Measurements from ENCODE around the gene TM9SF2. TPM values are rescaled to one million over a fixed set of nuclear protein-coding genes. Genes with fewer than 3 reads are reported as not detected.

TM9SF2 gene
- total RNA-seq, 1 experiment from 2014 or later = 84.6 TPM

DNA sequence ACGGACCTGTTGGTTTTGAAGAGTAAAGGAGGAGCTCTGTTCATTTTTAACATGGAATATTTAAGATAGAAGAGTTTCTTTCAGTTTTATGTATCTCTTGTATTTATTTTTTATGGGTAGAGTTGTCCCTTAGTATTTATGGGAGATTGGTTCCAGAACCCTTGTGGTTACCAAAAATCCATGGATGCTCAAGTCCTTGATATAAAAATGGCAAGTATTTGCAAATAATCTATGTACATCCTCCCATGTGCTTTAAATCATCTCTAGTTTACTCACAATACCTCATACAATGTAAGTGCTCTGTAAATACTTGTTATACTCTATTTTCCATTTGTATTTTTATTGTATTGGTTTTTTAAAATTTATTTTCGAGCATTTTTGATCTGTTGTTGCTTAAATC, 63.1 kb downstream of the TM9SF2 start:
- Histone ChIP-seq H3K9me2 (replicated peaks; ENCODE audit: low read length) (no peaks in the 10 kb centered on the region), H3K4me3 (ENCODE audit: low read length) (no peak overlapping the region), H3K36me3 (ENCODE audit: low read depth, low read length) (peaks cover 4% of the 10 kb centered on the region; the same call in 1 of the 2 replicates), H3K4me1 (ENCODE audit: insufficient read depth, low read length) (no peaks in the 10 kb centered on the region), H3K27ac (ENCODE audit: low read length) (no peak overlapping the region), H3K79me2 (ENCODE audit: low read length) (no peaks in the 10 kb centered on the region), H3K27me3 (ENCODE audit: low read length) (no peaks in the 10 kb centered on the region), H3K9me3 (ENCODE audit: low read length) (no peaks in the 10 kb centered on the region), H3F3A (ENCODE audit: low read length, unreplicated experiment) (no peaks in the 10 kb centered on the region), H4K20me1 (ENCODE audit: low read length) (no peaks in the 10 kb centered on the region), H2AFZ (ENCODE audit: low read length) (no peak overlapping the region), H3K4me2 (ENCODE audit: low read length) (no peak overlapping the region), H3K9ac (ENCODE audit: low read length) (no peak overlapping the region)
- ChIA-PET CTCF (no interaction called here), POLR2A (ENCODE audit: unreplicated experiment) (interaction anchor here (0.6 kb wide), 1 partner anchor 46 kb away, joined by 11 read pairs; no protein-coding TSS in a partner anchor)
- TF ChIP-seq EZH2 (IDR thresholded peaks at IDR 0.05; ENCODE audit: low read length, unreplicated experiment) (no peak), CTCF (conservative IDR thresholded peaks at IDR 0.05; ENCODE audit: low read depth, low read length) (no peak), EZH2phosphoT487 (IDR thresholded peaks at IDR 0.05; ENCODE audit: borderline replicate concordance, low read length) (no peak)
- intact Hi-C loops (cut with micrococcal nuclease) = no loop called here
- ATAC-seq = no peak
- BruUV-seq (replicated peaks) = no TSS peak
- DNase-seq = no peak

DNA sequence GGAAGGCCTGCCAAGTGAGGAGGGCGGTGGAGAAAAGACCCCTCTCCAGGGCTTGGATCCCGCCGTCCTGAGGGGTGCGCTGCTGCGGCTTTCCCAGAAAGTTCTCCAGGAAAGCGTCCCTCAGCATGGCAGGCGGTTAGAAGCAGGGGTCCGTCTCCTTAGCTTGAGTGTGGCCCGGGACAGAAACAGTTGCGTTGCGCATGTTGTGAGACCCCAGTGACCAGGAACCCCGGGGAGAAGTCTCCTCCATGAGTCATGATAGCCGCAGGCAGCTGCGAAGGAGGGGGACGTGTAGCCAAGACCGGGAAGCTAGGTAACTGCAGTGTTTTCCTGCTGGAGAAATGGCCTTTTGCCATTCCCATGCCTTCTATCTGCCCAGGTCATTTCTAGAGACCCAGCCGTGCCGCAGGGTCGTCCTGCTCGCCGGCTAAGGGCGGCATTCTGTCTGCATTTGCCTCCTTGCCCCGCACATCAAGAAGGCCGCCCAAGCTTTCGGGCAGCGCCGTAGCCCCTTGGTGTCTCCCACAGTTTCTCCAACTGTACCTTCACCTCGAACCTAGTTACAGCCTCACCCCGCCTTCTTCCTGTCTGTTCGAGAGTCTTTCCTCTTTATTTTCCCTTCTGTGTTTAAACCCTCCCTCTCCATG, 64.3 kb downstream of the TM9SF2 start:
- POLR2A ChIA-PET (ENCODE audit: unreplicated experiment) = no interaction called here

More for the DNA sequence above, 64.3 kb downstream of the TM9SF2 start:
- Histone ChIP-seq H3K27me3 (ENCODE audit: low read length) (no peaks in the 10 kb centered on the region), H3K4me1 (ENCODE audit: insufficient read depth, low read length) (no peaks in the 10 kb centered on the region), H3K9ac (ENCODE audit: low read length) (no peak overlapping the region), H4K20me1 (ENCODE audit: low read length) (no peaks in the 10 kb centered on the region), H2AFZ (ENCODE audit: low read length) (no peak overlapping the region), H3K79me2 (ENCODE audit: low read length) (no peaks in the 10 kb centered on the region), H3K9me2 (replicated peaks; ENCODE audit: low read length) (no peaks in the 10 kb centered on the region), H3K4me3 (ENCODE audit: low read length) (no peak overlapping the region), H3K27ac (ENCODE audit: low read length) (no peak overlapping the region), H3K4me2 (ENCODE audit: low read length) (no peak overlapping the region), H3K36me3 (ENCODE audit: low read depth, low read length) (no peaks in the 10 kb centered on the region), H3F3A (ENCODE audit: low read length, unreplicated experiment) (no peaks in the 10 kb centered on the region), H3K9me3 (ENCODE audit: low read length) (no peaks in the 10 kb centered on the region)
- CTCF ChIA-PET = no interaction called here
- BruUV-seq (replicated peaks) = no TSS peak
- ATAC-seq (no peak), DNase-seq (no peak)
- no peak for TF ChIP-seq EZH2 (IDR thresholded peaks at IDR 0.05; ENCODE audit: low read length, unreplicated experiment)
- no peak for TF ChIP-seq CTCF (conservative IDR thresholded peaks at IDR 0.05; ENCODE audit: low read depth, low read length)
- TF ChIP-seq EZH2phosphoT487 (IDR thresholded peaks at IDR 0.05; ENCODE audit: borderline replicate concordance, low read length) = no peak
- intact Hi-C loops (cut with micrococcal nuclease) = no loop called here

Data from PC-3 (cell line).